NCI-H1417 treated with DMSO at 0.1 percent for 48 hours (cell line): ENCODE measurements around the gene CPNE7.
"Not testable (repeated sequence)": the region's sequence is repeated elsewhere in the genome, so short reads cannot be mapped to it uniquely, and the experiment has no call there.

Experiments used
- DNase-seq: peaks from one replicate; lab custom pipeline; 2025; lab: John Stamatoyannopoulos, UW

Gene CPNE7

GRCh38 chr16:89567656-89568594, 7.6 kb upstream of the CPNE7 start:
- no peak for DNase-seq

DNA sequence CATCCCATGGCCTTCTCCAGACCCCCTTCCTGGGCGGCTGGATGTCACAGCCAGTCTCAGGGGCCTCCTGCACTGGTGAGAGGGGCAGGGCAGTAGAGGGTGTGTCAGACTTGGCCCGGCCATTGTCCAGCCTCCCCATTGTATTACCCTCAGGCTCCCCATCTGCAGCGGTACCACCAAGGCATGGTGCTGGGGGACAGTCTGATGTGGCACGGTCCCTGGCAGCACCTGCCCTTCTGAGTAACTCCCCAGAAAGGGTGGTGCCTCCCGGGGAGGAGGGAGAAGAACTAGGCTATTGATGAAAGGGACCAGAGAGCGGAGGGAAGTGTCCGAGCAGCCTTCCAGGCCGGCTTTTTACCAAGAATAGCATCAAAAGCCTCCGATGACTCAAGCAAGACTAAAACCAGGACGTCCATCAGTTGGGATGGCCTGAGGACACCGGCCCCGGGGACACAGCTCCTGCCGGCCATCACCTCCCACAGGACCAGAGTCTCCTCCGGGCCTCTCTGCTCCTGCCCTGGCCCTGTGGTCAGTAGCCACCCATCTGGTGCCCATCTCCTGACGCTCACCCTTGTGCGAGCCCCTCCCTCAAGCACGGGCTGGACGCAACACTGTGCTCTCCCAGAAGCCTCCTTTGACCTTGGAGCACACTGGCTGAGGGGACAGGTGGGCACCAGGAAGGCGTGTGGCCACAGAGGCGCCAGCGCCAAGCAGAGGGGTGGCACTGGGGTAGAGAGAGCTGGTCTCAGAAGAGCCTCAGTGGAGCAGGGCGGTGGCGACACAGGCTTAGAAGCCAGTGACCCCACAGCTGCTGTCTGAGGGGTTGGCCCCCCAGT, 5.8 kb upstream of the CPNE7 start:
- no peak for DNase-seq

- DNase-seq: no peak
Observed at GRCh38 chr16:89570342-89570923, 5.1 kb upstream of the CPNE7 start.

DNA sequence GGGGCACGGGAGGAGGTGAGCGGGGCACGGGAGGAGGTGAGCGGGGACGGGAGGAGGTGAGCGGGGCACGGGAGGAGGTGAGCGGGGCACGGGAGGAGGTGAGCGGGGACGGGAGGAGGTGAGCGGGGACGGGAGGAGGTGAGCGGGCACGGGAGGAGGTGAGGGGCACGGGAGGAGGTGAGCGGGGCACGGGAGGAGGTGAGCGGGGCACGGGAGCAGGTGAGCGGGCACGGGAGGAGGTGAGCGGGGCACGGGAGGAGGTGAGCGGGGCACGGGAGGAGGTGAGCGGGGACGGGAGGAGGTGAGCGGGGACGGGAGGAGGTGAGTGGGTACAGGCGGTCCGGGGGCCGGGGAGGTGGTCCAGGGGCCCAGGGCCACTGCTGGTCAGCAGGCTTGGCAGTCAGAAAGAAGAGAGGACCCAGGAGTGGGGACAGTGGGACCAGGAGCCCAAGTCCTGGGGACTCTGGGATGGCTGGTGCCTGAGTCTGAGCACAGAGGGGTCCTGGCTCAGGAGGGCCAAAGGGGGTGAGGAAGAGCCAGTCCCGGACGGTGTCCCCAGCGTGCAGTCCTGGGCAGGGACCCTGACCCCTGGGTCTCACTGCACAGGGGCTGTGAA, 4.5 kb upstream of the CPNE7 start:
- not testable (repeated sequence) for DNase-seq

- DNase-seq: no peak
Observed at GRCh38 chr16:89571636-89572035, 3.9 kb upstream of the CPNE7 start.

DNA sequence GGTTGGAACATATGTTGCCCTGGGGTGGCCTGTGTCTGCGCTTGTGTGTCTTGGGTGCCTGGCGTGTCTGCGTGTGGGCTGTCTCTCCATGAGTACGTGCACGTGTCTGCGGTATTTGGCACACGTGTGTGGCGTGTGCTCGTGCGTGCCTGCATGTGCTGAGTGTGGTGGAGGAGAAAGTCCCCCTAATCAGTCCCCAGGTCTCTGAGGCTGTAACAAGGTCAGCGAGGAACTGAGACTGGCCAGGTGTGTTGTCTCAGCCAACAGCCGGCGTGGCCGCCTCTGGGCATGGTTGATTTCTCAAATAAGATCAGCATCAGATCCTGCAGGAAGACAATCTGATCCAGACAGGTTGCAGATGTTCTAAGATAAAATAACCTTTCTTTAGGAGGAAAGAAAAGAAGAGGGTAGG, 3.5 kb upstream of the CPNE7 start:
- DNase-seq: no peak

- DNase-seq: no peak
Observed at GRCh38 chr16:89572485-89573205, 2.9 kb upstream of the CPNE7 start.

GRCh38 chr16:89573826-89574680, 1.5 kb upstream of the CPNE7 start:
- DNase-seq: no peak

GRCh38 chr16:89574681-89575246, 794 bp upstream of the CPNE7 start:
- DNase-seq: no peak

DNA sequence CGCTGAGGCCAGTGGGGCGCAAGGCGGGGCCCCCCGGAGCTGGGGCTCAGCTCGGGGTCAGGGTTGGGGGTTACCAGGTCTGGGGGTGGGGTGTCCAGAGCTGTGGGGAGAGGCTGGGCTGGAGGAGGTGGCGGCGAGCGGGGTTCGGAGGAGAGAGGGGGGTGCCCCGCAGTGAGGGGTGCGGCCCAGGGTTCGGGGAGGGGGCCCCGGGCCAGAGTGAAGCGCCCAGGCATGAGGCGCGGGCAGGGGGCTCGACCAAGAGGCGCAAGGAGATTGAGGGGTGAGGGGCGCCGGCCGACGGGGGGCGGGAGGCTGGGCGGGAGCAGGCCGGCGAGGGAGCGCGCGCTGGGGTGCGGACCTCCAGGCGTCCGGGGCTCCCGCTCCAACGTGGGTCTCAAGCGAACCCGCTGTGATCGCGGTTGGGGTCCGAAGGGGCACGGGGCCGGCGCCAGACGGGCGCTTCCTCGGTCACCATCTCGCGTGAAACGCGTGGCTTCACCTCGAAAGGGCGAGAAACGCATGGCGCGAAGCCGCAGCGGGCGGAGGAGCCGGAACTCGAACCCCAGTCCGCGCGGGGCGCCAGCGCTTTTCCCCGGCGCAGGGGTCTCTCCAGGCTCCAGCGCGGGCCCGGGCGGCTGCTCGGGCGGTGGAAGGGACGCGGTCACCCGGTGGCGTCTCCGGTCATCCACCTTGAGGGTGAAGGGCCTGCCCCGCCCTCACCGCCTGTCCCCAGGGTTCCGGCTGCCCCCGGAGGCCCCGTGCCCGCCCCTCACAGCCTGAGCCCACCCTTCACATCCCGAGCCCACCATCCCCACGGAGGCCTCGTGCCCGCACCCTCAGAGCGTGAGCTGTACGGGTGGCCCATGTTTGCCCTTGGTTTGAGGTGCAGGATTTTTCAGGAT, 846 bp downstream of the CPNE7 start:
- no peak for DNase-seq

DNA sequence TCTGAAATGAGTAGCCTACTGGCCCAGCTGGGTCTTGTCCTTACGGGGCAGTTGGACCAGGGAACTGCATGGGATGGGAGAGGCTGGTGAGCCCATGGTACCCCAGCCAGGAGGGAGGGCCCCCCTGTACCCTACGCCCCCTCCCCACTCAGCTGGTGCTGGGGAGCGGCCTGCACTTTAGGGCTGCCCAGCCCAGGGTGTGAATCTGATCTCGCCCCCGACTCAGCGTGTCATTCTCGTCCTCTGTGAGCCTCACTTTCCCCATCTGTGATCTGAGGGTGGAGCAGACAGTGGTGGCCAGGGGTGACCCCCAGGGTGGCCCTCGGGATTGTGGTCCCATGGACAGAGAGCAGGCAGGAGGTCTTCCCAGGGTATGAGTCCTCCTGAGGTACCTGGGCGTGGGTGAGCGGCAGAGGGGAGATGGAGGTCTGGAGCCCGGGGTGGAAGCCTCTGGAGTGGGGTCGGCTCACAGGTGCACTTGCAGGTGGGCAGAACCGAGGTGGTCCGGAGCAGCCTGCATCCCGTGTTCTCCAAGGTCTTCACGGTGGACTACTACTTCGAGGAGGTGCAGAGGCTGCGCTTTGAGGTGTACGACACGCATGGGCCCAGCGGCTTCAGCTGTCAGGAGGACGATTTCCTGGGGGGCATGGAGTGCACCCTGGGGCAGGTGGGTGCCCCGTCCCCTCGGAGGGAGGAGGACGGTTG, 1.6 kb downstream of the CPNE7 start:
- no peak for DNase-seq

- DNase-seq: no peak
Observed at GRCh38 chr16:89579351-89579750, 3.8 kb downstream of the CPNE7 start.

DNA sequence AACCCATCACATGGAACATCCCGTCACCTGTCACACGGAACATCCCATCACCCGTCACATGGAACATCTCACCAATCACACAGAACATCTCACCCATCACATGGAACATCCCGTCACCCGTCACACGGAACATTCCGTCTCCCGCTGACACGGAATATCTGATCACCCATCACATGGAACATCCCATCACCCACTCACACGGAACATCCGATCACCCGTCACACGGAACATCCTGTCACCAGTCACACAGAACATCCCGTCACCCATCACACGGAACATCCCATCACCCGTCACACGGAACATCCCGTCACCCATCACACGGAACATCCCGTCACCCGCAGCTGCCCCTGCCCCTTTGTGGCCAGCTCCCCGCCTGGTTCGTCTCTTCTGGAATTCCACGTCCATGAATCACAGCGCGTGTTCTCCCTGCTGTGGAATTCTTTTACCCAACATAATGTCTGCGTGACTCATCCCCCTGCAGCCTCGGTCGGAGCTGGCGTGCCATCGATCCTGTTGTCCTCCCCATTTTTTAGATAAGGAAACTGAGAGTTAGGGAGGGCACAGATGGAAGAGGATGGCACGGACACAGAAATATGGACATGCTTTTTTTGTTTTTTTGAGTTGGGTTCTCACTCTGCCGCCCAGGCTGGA, 5.6 kb downstream of the CPNE7 start:
- DNase-seq: no peak

DNA sequence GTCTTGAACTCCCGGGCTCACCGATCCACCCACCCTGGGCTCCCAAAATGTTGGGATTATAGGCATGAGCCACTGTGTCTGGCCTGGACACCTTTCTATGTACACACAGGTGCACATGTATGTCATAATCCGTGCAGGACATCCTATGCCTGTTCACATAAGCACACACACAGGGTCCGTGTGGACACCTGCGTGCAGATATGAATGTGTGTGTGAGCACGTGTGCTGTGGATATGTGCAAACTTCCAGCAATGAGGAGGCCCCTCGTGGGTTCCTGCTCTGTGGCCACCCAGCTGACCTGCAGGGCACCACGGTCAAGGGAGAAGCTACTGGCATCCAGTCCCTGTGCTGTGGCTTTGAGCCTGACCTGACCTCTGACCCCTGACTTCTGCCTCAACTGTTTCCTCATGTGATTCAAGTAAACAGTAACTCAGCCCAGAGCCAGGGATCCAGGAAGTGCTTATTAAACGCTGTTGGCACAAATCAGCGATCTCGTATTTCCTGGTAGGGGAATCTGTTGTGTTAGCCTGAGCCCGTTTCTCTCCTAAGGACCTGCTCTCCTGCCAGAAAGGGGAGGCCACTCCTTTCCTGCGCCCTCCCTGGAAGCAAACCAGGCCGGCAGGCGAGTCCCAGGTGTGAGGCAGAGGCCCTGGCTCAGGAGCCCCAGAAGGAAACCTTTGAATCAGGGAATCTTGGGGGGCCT, 6.5 kb downstream of the CPNE7 start:
- DNase-seq: no peak

DNA sequence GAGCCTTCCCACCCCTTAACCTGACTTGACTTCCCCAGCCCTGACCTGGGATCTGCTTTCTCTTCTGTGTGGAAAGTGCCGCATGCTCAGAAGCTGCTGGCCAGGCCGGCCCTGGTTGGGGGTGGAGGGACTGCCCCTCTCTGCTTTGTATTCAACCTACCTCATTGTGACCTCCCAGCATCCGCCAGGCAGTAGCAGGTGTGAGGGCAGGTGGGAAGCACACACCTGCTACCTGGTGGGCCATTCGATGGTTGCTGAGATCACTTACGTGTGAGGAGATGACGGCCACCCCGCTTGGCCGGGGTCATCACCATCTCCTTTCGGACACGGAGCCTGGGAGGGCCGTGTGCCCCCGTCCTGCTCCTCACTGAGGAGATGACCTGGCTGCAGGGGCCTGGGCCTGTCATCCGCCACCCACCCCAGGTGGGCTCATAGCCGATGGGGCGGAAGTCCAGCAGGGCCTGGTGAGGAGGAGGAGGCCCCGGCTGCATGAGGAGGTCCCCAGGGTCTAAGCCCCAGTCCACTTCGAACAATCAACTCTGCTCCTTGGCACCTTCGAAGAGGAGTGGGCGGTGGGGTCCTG, 7.1 kb downstream of the CPNE7 start:
- DNase-seq: no peak

DNA sequence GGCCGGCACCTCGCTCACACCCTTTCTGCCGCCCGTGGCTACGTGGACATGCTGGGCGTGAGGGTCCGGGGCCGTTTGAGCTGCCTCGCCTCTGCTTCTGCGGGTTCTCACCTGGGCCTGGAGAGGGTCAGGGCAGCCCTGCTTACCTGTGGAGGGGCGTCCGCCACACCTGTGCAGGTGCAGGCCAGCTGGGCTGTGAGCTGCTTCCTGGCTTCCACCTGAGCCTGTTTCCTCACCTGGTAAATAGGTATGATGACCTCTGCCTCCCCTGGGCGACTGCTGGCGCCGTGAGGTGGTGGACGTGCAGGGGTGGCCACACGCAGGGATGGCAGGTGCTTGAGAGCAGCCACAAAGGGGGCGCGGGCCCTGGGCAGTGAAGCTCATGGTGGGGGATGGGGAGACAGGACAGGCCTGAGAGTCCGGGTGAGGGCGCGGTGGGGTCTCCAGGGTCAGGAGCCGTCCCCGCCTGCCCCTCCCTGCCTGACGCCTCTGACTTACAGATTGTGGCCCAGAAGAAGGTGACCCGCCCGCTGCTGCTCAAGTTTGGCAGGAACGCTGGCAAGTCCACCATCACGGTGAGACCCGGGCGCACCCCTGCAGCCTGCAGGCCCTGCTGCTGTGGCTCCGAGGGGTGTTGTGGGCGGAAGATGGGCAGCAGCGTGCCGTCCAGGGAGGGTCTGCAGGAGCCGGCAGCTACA, 7.8 kb downstream of the CPNE7 start:
- no peak for DNase-seq
